HG03565 (cell line): Measurements from ENCODE around the gene BOLL.
A peak's percentile ranks its signal among the peaks of the same experiment; 100 is the strongest.
"Not testable (repeated sequence)": the region's sequence is repeated elsewhere in the genome, so short reads cannot be mapped to it uniquely, and the experiment has no call there.

Source experiments
- ATAC-seq: cut with Tn5 transposase; IDR thresholded peaks from one replicate; pipeline ENCODE4 v1.9.1; 2021; ENCODE audit warnings: mild to moderate bottlenecking, moderate library complexity; ENCODE audit not compliant: unreplicated experiment

The BOLL gene

GRCh38 chr2:197784956-197785941 is at the start of gene BOLL:
Gene BOLL (minus strand): TSS chr2:197785319. CDS start chr2:197781850, 3,469 bp downstream.
- ATAC-seq: no peak

- ATAC-seq: not testable (repeated sequence)
These were observed 49.7 kb upstream of the BOLL start for GRCh38 chr2:197834771-197835170.

- ATAC-seq: no peak
These were observed 43.5 kb upstream of the BOLL start for GRCh38 chr2:197828464-197829135.

GRCh38 chr2:197827618-197828017 is 42.5 kb upstream of the BOLL start:
- no peak for ATAC-seq

- no peak for ATAC-seq
These were observed 37.2 kb upstream of the BOLL start for GRCh38 chr2:197822333-197822732.

GRCh38 chr2:197821550-197822289 is 36.6 kb upstream of the BOLL start:
- no peak for ATAC-seq

- no peak for ATAC-seq
These were observed 29.4 kb upstream of the BOLL start for GRCh38 chr2:197814526-197814925.

GRCh38 chr2:197813093-197813787 is 28.1 kb upstream of the BOLL start:
- peak; percentile 49 for ATAC-seq

GRCh38 chr2:197810491-197810890 is 25.4 kb upstream of the BOLL start:
- ATAC-seq: no peak

- ATAC-seq: no peak
These were observed 24.9 kb upstream of the BOLL start for GRCh38 chr2:197810016-197810415.

GRCh38 chr2:197809064-197809463 is 23.9 kb upstream of the BOLL start:
- ATAC-seq: no peak

- no peak for ATAC-seq
These were observed 20.9 kb upstream of the BOLL start for GRCh38 chr2:197805715-197806633.

- no peak for ATAC-seq
These were observed 19.9 kb upstream of the BOLL start for GRCh38 chr2:197804758-197805714.

GRCh38 chr2:197804049-197804757 is 19.1 kb upstream of the BOLL start, which contains the start of gene PLCL1:
Gene PLCL1 (plus strand): TSS chr2:197804593.
- ATAC-seq: peak; percentile 99

GRCh38 chr2:197803033-197803444 is 17.9 kb upstream of the BOLL start:
- ATAC-seq: peak; percentile 29

GRCh38 chr2:197801033-197801432 is 15.9 kb upstream of the BOLL start:
- ATAC-seq: no peak

- ATAC-seq: no peak
These were observed 15.0 kb upstream of the BOLL start for GRCh38 chr2:197800091-197800490.

GRCh38 chr2:197799068-197799467 is 13.9 kb upstream of the BOLL start:
- no peak for ATAC-seq
